OCI-LY3 (cell line): Measurements from ENCODE around the gene FADD.

ENCODE experiments used
- EZH2phosphoT487 ChIP-seq: fragments of 200-600 bp; shearing (Covaris generic); IDR thresholded peaks from 2 replicates; pipeline ENCODE4 v1.6.1; 2018; ENCODE audit warnings: antibody characterized with exemption, mixed run types, low read depth
- TF ChIP-seq, protein P1 (sequence below): fragments of 200-600, 300-600 bp; sonication (generic); IDR thresholded peaks from 2 replicates; pipeline ENCODE4 v1.5.1; 2014; ENCODE audit warnings: antibody characterized with exemption, low read length, low read depth

DNA sequence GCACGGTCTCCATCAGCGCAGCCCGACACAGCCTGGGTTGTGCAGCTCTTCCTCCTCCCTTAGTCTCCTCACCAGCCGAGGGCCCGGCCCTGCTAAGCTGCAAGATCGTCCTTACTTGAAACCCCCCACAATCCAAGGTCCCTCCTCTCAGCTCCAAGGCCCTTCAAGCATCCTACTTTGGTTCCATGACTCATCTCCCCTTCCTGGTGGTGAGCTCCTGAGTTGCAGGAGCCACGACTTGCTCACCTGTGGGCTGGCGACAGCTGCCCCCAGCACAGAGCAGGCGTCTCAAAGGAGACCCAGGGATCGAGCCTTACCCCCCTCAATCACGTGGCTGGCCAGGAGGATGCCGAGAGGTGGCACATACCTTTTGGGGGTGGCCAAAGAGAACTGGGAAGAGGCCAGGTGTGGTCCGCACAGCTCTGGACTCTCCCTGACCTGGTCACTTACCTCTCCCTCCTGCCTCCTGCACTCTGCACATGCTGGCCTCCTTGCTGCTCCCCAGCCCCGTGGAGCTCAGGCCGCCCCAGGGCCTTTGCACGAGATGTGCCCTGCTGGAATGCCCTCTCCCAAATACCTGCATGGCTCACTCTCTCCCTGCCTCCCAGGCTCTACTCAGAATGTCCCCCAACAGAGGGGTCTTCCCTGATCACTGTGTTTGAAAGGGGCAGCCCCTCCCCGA lies 35.2 kb upstream of the FADD start:
- TF ChIP-seq, protein P1, sequence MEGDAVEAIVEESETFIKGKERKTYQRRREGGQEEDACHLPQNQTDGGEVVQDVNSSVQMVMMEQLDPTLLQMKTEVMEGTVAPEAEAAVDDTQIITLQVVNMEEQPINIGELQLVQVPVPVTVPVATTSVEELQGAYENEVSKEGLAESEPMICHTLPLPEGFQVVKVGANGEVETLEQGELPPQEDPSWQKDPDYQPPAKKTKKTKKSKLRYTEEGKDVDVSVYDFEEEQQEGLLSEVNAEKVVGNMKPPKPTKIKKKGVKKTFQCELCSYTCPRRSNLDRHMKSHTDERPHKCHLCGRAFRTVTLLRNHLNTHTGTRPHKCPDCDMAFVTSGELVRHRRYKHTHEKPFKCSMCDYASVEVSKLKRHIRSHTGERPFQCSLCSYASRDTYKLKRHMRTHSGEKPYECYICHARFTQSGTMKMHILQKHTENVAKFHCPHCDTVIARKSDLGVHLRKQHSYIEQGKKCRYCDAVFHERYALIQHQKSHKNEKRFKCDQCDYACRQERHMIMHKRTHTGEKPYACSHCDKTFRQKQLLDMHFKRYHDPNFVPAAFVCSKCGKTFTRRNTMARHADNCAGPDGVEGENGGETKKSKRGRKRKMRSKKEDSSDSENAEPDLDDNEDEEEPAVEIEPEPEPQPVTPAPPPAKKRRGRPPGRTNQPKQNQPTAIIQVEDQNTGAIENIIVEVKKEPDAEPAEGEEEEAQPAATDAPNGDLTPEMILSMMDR, result no peak
- TF ChIP-seq EZH2phosphoT487, result no peak
